Stimulated activated effector memory CD8-positive, alpha-beta T cell treated with anti-CD3 and anti-CD28 coated beads, Interleukin-12 subunit alpha, Interleukin-12 subunit beta, amount 100 ng/mL, for 72 hours (primary cell): ENCODE results near the gene OR4K13.

Experiments
- ATAC-seq: fragments of 150-1000 bp; cut with Tn5 transposase; 2 replicates; pipeline ENCODE4 v1.10.0; 2021
- DNase-seq, 2 donors: peaks; one replicate each; pipeline ENCODE4 v3.0.0; 2021 to 2022; ENCODE audit warnings: low spot score in 2 of 2
- H3K27ac Mint-ChIP-seq: one replicate; pipeline ENCODE4 v1.8.0; 2022; ENCODE audit warnings: mild to moderate bottlenecking, mixed read lengths
- H3K36me3 Mint-ChIP-seq: one replicate; pipeline ENCODE4 v1.8.0; 2022; ENCODE audit warnings: mild to moderate bottlenecking, mixed read lengths
- H3K4me1 Mint-ChIP-seq: one replicate; pipeline ENCODE4 v1.8.0; 2022; ENCODE audit warnings: mixed read lengths
- H3K4me3 Mint-ChIP-seq: one replicate; pipeline ENCODE4 v1.8.0; 2022; ENCODE audit warnings: mild to moderate bottlenecking, mixed read lengths
- H3K9me3 Mint-ChIP-seq: one replicate; pipeline ENCODE4 v1.8.0; 2022; ENCODE audit warnings: mixed read lengths

OR4K13 gene

GRCh38 chr14:20035938-20036337 lies at the start of gene OR4K13:
Gene OR4K13, minus strand, starts transcription at chr14:20036038. Its CDS starts 1,280 bp downstream, at chr14:20034758.
- Mint-ChIP-seq H3K9me3 (no peaks in the 10 kb centered on the region), H3K27ac (no peak within 1 kb of the TSS), H3K4me3 (no peak within 1 kb of the TSS), H3K36me3 (no peaks in the 10 kb centered on the region), H3K4me1 (no peaks in the 10 kb centered on the region)
- no peak for DNase-seq
- ATAC-seq = no peak

GRCh38 chr14:20059745-20060144 lies 23.9 kb upstream of the OR4K13 start, which contains the start of gene OR4L1:
Gene OR4L1, plus strand, starts transcription at chr14:20060045. Its CDS starts 0 bp downstream, at chr14:20060045.
- DNase-seq (no peak), ATAC-seq (no peak)
- Mint-ChIP-seq H3K4me1 (no peaks in the 10 kb centered on the region), H3K36me3 (no peaks in the 10 kb centered on the region), H3K9me3 (peaks cover 3% of the 10 kb centered on the region), H3K27ac (no peak within 1 kb of the TSS), H3K4me3 (no peak within 1 kb of the TSS)

GRCh38 chr14:20048202-20048601 lies 12.4 kb upstream of the OR4K13 start:
- no peak overlapping the region for H3K27ac Mint-ChIP-seq
- no peaks in the 10 kb centered on the region for H3K36me3 Mint-ChIP-seq
- H3K9me3 Mint-ChIP-seq = no peaks in the 10 kb centered on the region
- no peak for ATAC-seq
- H3K4me1 Mint-ChIP-seq = no peaks in the 10 kb centered on the region
- DNase-seq = no peak
- no peak overlapping the region for H3K4me3 Mint-ChIP-seq

- Mint-ChIP-seq H3K27ac (no peak overlapping the region), H3K36me3 (no peaks in the 10 kb centered on the region)
These were observed 8.4 kb upstream of the OR4K13 start for GRCh38 chr14:20044243-20044642.

GRCh38 chr14:20035449-20035848 lies 389 bp downstream of the OR4K13 start:
- no peak overlapping the region for H3K4me3 Mint-ChIP-seq
- H3K9me3 Mint-ChIP-seq = no peaks in the 10 kb centered on the region
- no peaks in the 10 kb centered on the region for H3K36me3 Mint-ChIP-seq
- H3K27ac Mint-ChIP-seq = no peak overlapping the region
- ATAC-seq (peak; percentile 50), DNase-seq (no peak)
- no peaks in the 10 kb centered on the region for H3K4me1 Mint-ChIP-seq

More at GRCh38 chr14:20044243-20044642, 8.4 kb upstream of the OR4K13 start:
- ATAC-seq = no peak
- no peak for DNase-seq
- no peaks in the 10 kb centered on the region for H3K9me3 Mint-ChIP-seq
- H3K4me3 Mint-ChIP-seq = no peak overlapping the region
- H3K4me1 Mint-ChIP-seq = no peaks in the 10 kb centered on the region

GRCh38 chr14:20031058-20031457 lies 4.8 kb downstream of the OR4K13 start:
- Mint-ChIP-seq H3K9me3 (no peaks in the 10 kb centered on the region), H3K27ac (no peak overlapping the region), H3K36me3 (no peaks in the 10 kb centered on the region), H3K4me3 (no peak overlapping the region), H3K4me1 (no peaks in the 10 kb centered on the region)
- ATAC-seq (no peak), DNase-seq (no peak)

- H3K4me3 Mint-ChIP-seq = no peak within 1 kb of the TSS
- DNase-seq (no peak), ATAC-seq (no peak)
- peaks cover under 1% of the 10 kb centered on the region for H3K9me3 Mint-ChIP-seq
- no peaks in the 10 kb centered on the region for H3K4me1 Mint-ChIP-seq
- H3K36me3 Mint-ChIP-seq = no peaks in the 10 kb centered on the region
- no peak within 1 kb of the TSS for H3K27ac Mint-ChIP-seq
These were observed 16.5 kb downstream of the OR4K13 start, which contains the start of gene OR4K14 for GRCh38 chr14:20019257-20019865. Gene OR4K14, minus strand, starts transcription at chr14:20019307. Its CDS starts 4,114 bp downstream, at chr14:20015193.

- Mint-ChIP-seq H3K4me1 (no peaks in the 10 kb centered on the region), H3K36me3 (no peaks in the 10 kb centered on the region), H3K27ac (no peak overlapping the region)
These were observed 27.7 kb downstream of the OR4K13 start for GRCh38 chr14:20008156-20008555.

GRCh38 chr14:20002319-20002718 lies 33.5 kb downstream of the OR4K13 start:
- H3K9me3 Mint-ChIP-seq = peaks cover 4% of the 10 kb centered on the region
- DNase-seq = no peak
- no peaks in the 10 kb centered on the region for H3K4me1 Mint-ChIP-seq
- no peak for ATAC-seq
- no peaks in the 10 kb centered on the region for H3K36me3 Mint-ChIP-seq
- H3K27ac Mint-ChIP-seq = no peak overlapping the region
- H3K4me3 Mint-ChIP-seq = no peak overlapping the region

More at GRCh38 chr14:20008156-20008555, 27.7 kb downstream of the OR4K13 start:
- H3K9me3 Mint-ChIP-seq = peaks cover 7% of the 10 kb centered on the region
- ATAC-seq = no peak
- DNase-seq = no peak
- H3K4me3 Mint-ChIP-seq = no peak overlapping the region

- no peak within 1 kb of the TSS for H3K4me3 Mint-ChIP-seq
- DNase-seq (no peak), ATAC-seq (no peak)
- no peaks in the 10 kb centered on the region for H3K4me1 Mint-ChIP-seq
- no peaks in the 10 kb centered on the region for H3K36me3 Mint-ChIP-seq
- H3K9me3 Mint-ChIP-seq = peaks cover 4% of the 10 kb centered on the region
- no peak within 1 kb of the TSS for H3K27ac Mint-ChIP-seq
These were observed 34.0 kb downstream of the OR4K13 start, which contains the start of gene OR4Q2 for GRCh38 chr14:20001863-20002262. Gene OR4Q2, plus strand, starts transcription at chr14:20002163.

- Mint-ChIP-seq H3K4me3 (no peak overlapping the region), H3K4me1 (no peaks in the 10 kb centered on the region), H3K27ac (no peak overlapping the region), H3K36me3 (no peaks in the 10 kb centered on the region), H3K9me3 (peaks cover 5% of the 10 kb centered on the region)
- ATAC-seq (no peak), DNase-seq (no peak)
These were observed 42.4 kb downstream of the OR4K13 start for GRCh38 chr14:19993438-19993837.
